B cell (primary cell): ENCODE data around the gene STPG1. TPM values are rescaled to one million over a fixed set of nuclear protein-coding genes. Genes with fewer than 3 reads are reported as not detected.

Source experiments
- ATAC-seq: fragments of 200-7000 bp; cut with Tn5 transposase; one replicate; pipeline ENCODE4 v1.10.0; 2021; ENCODE audit warnings: low read depth, mild to moderate bottlenecking, moderate number of reproducible peaks, moderate library complexity
- CTCF ChIA-PET: fragments of 350-600 bp; sonication (Branson Sonifier 250); formaldehyde crosslinking; loops from one replicate; lab custom pipeline; 2021; ENCODE audit warnings: antibody characterized with exemption, inconsistent platforms; lab: Charles Lee
- POLR2A ChIA-PET: fragments of 350-600 bp; sonication (Branson Sonifier 250); formaldehyde crosslinking; loops from one replicate; lab custom pipeline; 2021; ENCODE audit warnings: antibody characterized with exemption; lab: Charles Lee
- DNase-seq: peaks from one replicate; pipeline ENCODE4 v3.0.0; 2013
- H2AFZ ChIP-seq: 2 replicates; pipeline ENCODE4 v1.6.1; 2012; ENCODE audit warnings: mild to moderate bottlenecking, low read depth, low read length; ENCODE audit not compliant: insufficient read depth, poor library complexity, severe bottlenecking
- H3K27ac ChIP-seq, 2 donors: 1 replicate in 1 of 2; 2 replicates in 1 of 2; pipeline ENCODE4 v1.5.1; 2012 to 2013; ENCODE audit warnings: low read length in 2 of 2, mild to moderate bottlenecking in 2 of 2, moderate library complexity in 1 of 2
- H3K27me3 ChIP-seq, 4 experiments: fragments of 200-600 bp in 1 of 4; sonication (generic) in 1 of 4; replicated peaks in 1 of 4; 1 replicate in 2 of 4; 2 replicates in 2 of 4; pipeline versions ENCODE4 v1.6.1 to v1.7.0; 2013 to 2016; ENCODE audit warnings: low read length in 3 of 4, mild to moderate bottlenecking in 2 of 4, mixed read lengths in 1 of 4, moderate library complexity in 1 of 4; ENCODE audit not compliant: insufficient read depth in 4 of 4, control insufficient read depth in 3 of 4; ENCODE audit errors: control extremely low read depth in 1 of 4
- H3K36me3 ChIP-seq, 2 experiments: replicated peaks in 1 of 2; 1 replicate in 1 of 2; 2 replicates in 1 of 2; pipeline versions ENCODE4 v1.6.1 to v1.7.1; 2013; ENCODE audit warnings: low read length in 1 of 2; ENCODE audit not compliant: insufficient read depth in 2 of 2, control insufficient read depth in 1 of 2; ENCODE audit errors: control extremely low read depth in 1 of 2, extremely low read depth in 1 of 2
- H3K4me1 ChIP-seq, 2 donors: fragments of 200-600 bp in 1 of 2; sonication (generic) in 1 of 2; 1 replicate in 1 of 2; 2 replicates in 1 of 2; pipeline versions ENCODE4 v1.5.1 to v1.6.1; 2013 to 2017; ENCODE audit warnings: low read length in 2 of 2; ENCODE audit not compliant: control insufficient read depth in 2 of 2, insufficient read depth in 2 of 2
- H3K4me2 ChIP-seq: replicated peaks from 2 replicates; pipeline ENCODE3; 2012; ENCODE audit warnings: mild to moderate bottlenecking, low read depth, low read length; ENCODE audit not compliant: poor library complexity, severe bottlenecking
- H3K4me3 ChIP-seq, 5 experiments: fragments of 200-600 bp in 1 of 5; sonication (generic) in 1 of 5; 1 replicate in 3 of 5; 2 replicates in 2 of 5; pipeline versions ENCODE4 v1.5.1 to v1.7.0; 2011 to 2016; ENCODE audit warnings: low read length in 4 of 5, mild to moderate bottlenecking in 4 of 5, low read depth in 2 of 5, control low read depth in 1 of 5, moderate library complexity in 1 of 5; ENCODE audit not compliant: insufficient read depth in 1 of 5; ENCODE audit errors: control extremely low read depth in 1 of 5, extremely low read depth in 1 of 5
- H3K79me2 ChIP-seq: fragments of 200-600 bp; sonication (generic); one replicate; pipeline ENCODE4 v1.6.0; 2016; ENCODE audit warnings: low read length; ENCODE audit not compliant: control insufficient read depth, insufficient read depth
- H3K9ac ChIP-seq: fragments of 200-600 bp; sonication (generic); 2 replicates; pipeline ENCODE4 v1.6.1; 2017; ENCODE audit warnings: mild to moderate bottlenecking, low read length, moderate library complexity
- H3K9me3 ChIP-seq, 3 donors: one replicate each; pipeline versions ENCODE4 v1.6.1 to v1.7.1; 2013; ENCODE audit warnings: low read length in 2 of 3; ENCODE audit not compliant: control insufficient read depth in 2 of 3, insufficient read depth in 1 of 3; ENCODE audit errors: control extremely low read depth in 1 of 3
- H4K20me1 ChIP-seq: 2 replicates; pipeline ENCODE4 v1.6.0; 2012; ENCODE audit warnings: mild to moderate bottlenecking, low read length; ENCODE audit not compliant: insufficient read depth, control insufficient read depth, poor library complexity, severe bottlenecking
- H3K27ac Mint-ChIP-seq: one replicate; pipeline ENCODE4 v1.8.0; 2021; ENCODE audit warnings: mixed read lengths
- H3K27me3 Mint-ChIP-seq: one replicate; pipeline ENCODE4 v1.8.0; 2021; ENCODE audit warnings: mixed read lengths
- H3K4me1 Mint-ChIP-seq: one replicate; pipeline ENCODE4 v1.8.0; 2021; ENCODE audit warnings: mixed read lengths
- H3K4me3 Mint-ChIP-seq: one replicate; pipeline ENCODE4 v1.8.0; 2021; ENCODE audit warnings: mixed read lengths
- H3K9me3 Mint-ChIP-seq: one replicate; pipeline ENCODE4 v1.8.0; 2022; ENCODE audit warnings: mixed read lengths; ENCODE audit not compliant: insufficient read depth
- EZH2 ChIP-seq: IDR thresholded peaks from 2 replicates; pipeline ENCODE4 v1.6.1; 2012; ENCODE audit warnings: borderline replicate concordance, low read depth, mild to moderate bottlenecking, moderate library complexity, low read length; ENCODE audit not compliant: insufficient read depth, poor library complexity, severe bottlenecking
- WGBS: methylation state at CpG from one replicate; pipeline ENCODE4 v1.1.5; 2013; ENCODE audit warnings: missing lambda C conversion rate; ENCODE audit not compliant: insufficient coverage; 5-methylcytosine and 5-hydroxymethylcytosine counted together
- intact Hi-C: fragments of 100-400 bp; cut with micrococcal nuclease; formaldehyde crosslinking; loops from one replicate; pipeline ENCODE4 v1.10.0; 2022
- polyA plus RNA-seq: library from polyadenylated mRNA; depleted of rRNA; stranded (reverse); fragments of >200 nt; gene quantifications from 2 replicates; pipeline ENCODE4 v1.2.3, GENCODE V29; 2012
- total RNA-seq, 2 donors: library from RNA; stranded (reverse); fragments of 120-200 nt in 1 of 2; gene quantifications; 1 replicate in 1 of 2; 2 replicates in 1 of 2; pipeline versions ENCODE4 v1.2.3 to v1.2.4, GENCODE V29; 2013 to 2022
- TF ChIP-seq, protein P1 (sequence below): fragments of 200-600 bp; IDR thresholded peaks from one replicate; pipeline ENCODE4 v1.8.0; 2022; ENCODE audit warnings: antibody characterized with exemption, mild to moderate bottlenecking

The STPG1 gene
- total and polyA plus RNA-seq, 2 donors (not counting 1 experiment from before 2014, with no cell fraction given), result 4.6 to 6.1 TPM

DNA sequence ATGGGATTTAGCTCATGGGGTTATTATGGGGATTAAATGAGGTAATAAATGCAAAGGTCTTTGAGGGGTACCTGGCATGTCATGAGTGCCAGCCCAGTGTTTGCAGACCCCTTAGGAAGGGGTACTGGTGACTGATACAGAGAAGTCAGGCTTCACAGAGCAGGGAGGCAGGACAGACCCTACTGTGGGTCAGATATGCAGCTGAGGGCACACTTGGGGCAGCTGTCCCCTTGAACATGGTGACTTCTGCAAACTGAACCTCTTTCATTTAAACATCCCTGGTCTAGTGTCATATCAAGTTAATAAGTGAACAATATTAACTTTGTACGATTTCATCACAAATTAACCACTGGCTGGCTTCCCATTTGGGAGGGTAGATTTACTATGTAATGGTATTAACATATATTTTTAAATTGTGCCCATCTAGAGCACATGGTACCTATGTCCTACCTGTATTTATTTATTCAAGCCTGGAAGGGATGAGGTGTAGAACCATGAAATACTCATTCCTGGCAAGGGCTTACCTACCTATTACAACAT, 25.9 kb downstream of the STPG1 start:
- no peaks in the 10 kb centered on the region for H3K27me3 Mint-ChIP-seq
- no peak overlapping the region for H2AFZ ChIP-seq

DNA sequence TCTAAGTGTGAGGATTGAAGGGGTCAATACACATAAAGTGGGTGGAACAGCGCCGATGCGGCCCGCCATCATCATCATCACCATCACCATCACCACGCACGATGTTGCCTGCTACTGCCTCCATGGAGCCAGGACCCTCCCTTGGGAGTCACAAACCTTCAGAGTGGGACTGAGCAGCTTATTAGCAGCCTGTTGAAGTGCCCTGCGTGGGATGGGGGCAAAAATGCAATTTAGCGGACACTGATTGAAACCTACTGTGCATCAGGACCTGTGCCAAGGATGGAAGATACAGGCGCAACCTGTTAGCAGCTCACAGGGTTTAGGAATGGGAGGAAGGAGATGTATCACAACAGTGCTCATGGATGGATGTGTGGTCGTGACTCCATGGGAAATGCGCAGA, 26.7 kb downstream of the STPG1 start:
- intact Hi-C loops, result no loop called here
- H3K36me3 ChIP-seq, result peaks cover 0 to 2% of the 10 kb centered on the region in 2 experiments
- POLR2A ChIA-PET, result no interaction called here
- no peak overlapping the region for H3K4me2 ChIP-seq
- CTCF ChIA-PET, result interaction anchor here (1.0 to 8.0 kb wide), 5 partner anchors 183 to 239 kb away, joined by 3 to 98 read pairs (median 3); no protein-coding TSS in a partner anchor
- peaks cover 19 to 40% of the 10 kb centered on the region in 2 donors for H3K4me1 ChIP-seq
- H3K27me3 ChIP-seq, result no peaks in the 10 kb centered on the region
- no peak overlapping the region for H3K9ac ChIP-seq
- 94% methylated on average over 11 of the region's 11 CpGs for WGBS
- no peaks in the 10 kb centered on the region for H3K9me3 Mint-ChIP-seq
- H3K4me1 Mint-ChIP-seq, result peaks cover 36% of the 10 kb centered on the region
- H4K20me1 ChIP-seq, result no peaks in the 10 kb centered on the region
- no peak overlapping the region for H3K27ac ChIP-seq
- H3K79me2 ChIP-seq, result no peaks in the 10 kb centered on the region
- no peak for TF ChIP-seq EZH2
- TF ChIP-seq, protein P1, sequence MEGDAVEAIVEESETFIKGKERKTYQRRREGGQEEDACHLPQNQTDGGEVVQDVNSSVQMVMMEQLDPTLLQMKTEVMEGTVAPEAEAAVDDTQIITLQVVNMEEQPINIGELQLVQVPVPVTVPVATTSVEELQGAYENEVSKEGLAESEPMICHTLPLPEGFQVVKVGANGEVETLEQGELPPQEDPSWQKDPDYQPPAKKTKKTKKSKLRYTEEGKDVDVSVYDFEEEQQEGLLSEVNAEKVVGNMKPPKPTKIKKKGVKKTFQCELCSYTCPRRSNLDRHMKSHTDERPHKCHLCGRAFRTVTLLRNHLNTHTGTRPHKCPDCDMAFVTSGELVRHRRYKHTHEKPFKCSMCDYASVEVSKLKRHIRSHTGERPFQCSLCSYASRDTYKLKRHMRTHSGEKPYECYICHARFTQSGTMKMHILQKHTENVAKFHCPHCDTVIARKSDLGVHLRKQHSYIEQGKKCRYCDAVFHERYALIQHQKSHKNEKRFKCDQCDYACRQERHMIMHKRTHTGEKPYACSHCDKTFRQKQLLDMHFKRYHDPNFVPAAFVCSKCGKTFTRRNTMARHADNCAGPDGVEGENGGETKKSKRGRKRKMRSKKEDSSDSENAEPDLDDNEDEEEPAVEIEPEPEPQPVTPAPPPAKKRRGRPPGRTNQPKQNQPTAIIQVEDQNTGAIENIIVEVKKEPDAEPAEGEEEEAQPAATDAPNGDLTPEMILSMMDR, result no peak
- H3K4me3 ChIP-seq, result no peak overlapping the region
- H3K27ac Mint-ChIP-seq, result no peak overlapping the region
- no peak for ATAC-seq
- H3K9me3 ChIP-seq, result no peaks in the 10 kb centered on the region
- DNase-seq, result no peak
- H3K27me3 Mint-ChIP-seq, result no peaks in the 10 kb centered on the region
- no peak overlapping the region for H3K4me3 Mint-ChIP-seq
- no peak overlapping the region for H2AFZ ChIP-seq

More for the DNA sequence above, 25.9 kb downstream of the STPG1 start:
- Histone ChIP-seq H3K27ac (no peak overlapping the region), H3K4me3 (no peak overlapping the region), H3K27me3 (no peaks in the 10 kb centered on the region), H3K9me3 (no peaks in the 10 kb centered on the region), H4K20me1 (no peaks in the 10 kb centered on the region), H3K4me2 (no peak overlapping the region), H3K4me1 (peaks cover 27 to 48% of the 10 kb centered on the region in 2 donors), H3K36me3 (no peaks in the 10 kb centered on the region), H3K79me2 (no peaks in the 10 kb centered on the region), H3K9ac (no peak overlapping the region)
- ChIA-PET POLR2A (no interaction called here), CTCF (interaction anchor here (1.0 to 8.0 kb wide), 7 partner anchors 179 to 240 kb away, joined by 3 to 98 read pairs (median 3); no protein-coding TSS in a partner anchor)
- Mint-ChIP-seq H3K9me3 (no peaks in the 10 kb centered on the region), H3K4me3 (no peak overlapping the region), H3K4me1 (peaks cover 44% of the 10 kb centered on the region), H3K27ac (no peak overlapping the region)
- WGBS, result no CpG with 5 or more reads among the region's 1 CpG
- intact Hi-C loops, result no loop called here
- TF ChIP-seq, protein P1, result no peak
- TF ChIP-seq EZH2, result no peak
- DNase-seq, result no peak
- no peak for ATAC-seq
